Posterior cingulate gyrus (tissue), 11 donors: ENCODE measurements around the gene PEDS1.
"Not testable (repeated sequence)": the region's sequence is repeated elsewhere in the genome, so short reads cannot be mapped to it uniquely, and the experiment has no call there.

ENCODE experiments used
- DNase-seq, 10 donors: peaks; one replicate each; pipeline versions ENCODE4 v3.0.0 to v3.0.0-alpha.2; 2020 to 2021; ENCODE audit warnings: mixed read lengths in 3 of 10
- intact Hi-C: fragments of 100-400 bp; cut with DNase I; formaldehyde crosslinking; loops from one replicate; pipeline ENCODE4 v1.15.1; 2023

The PEDS1 gene

DNA sequence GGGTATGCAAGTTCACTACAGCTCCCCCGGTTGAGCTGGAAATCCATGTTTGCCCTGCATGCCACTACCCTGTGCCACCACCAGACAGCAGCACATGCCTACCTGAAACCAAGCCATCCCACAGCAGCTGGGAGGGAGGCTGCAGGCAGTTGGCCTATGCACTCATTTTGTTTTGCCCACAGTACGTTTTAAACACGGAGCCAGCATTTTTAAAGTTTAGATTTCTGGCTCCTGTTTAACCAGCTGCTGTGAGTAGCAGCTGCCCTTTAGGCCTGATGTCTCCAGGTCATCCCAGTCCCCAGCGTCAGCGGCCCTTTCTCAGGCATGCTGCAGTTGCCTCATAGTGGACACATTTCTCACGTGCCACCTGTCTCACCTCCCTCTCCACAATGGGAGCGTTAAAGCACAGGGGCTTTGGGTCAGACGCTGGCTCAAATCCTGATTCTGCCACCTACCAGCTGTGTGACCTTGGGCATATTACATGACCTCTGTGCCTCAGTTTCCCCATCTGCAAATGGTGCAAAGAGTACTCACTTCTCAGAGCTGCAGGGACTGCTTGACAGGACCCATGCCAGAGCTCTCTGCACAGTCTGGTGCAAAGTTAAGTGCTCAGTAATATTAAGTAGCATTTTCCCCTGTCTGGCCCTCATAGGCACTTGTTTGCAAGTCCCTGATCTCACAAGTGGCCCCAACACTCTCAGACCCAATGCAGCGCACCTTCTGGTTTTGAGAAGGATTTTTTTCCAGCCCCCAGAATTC, 32.4 kb downstream of the PEDS1 start:
- intact Hi-C loops: loop anchor here (1.0 kb wide), 1 partner anchor 48 kb away; no protein-coding TSS in a partner anchor
- DNase-seq: peak; percentile 57 to 96 (median 74)

DNA sequence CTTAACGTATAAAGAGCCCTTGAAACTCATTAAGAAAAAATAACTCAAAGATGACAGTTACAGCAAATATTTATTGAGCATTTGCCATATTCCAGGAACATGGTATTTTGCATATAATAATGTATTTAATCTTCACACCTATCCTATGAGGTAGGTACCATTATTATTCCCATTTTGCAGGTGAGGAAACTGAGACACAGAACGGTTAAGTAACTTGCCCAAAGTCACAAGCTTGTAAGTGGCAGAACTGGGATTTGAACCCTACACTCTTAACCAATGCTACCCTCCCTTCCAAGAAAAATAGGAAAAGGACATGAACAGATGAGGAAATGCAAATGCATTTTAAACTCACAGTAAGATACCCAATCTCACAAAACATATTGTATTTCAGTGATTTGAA, 35.3 kb downstream of the PEDS1 start:
- intact Hi-C loops: loop anchor here (5.0 kb wide), 1 partner anchor 34 kb away; the partner anchor contains the start of gene PEDS1

GRCh38 chr20:50116368-50116999, 37.0 kb downstream of the PEDS1 start:
- DNase-seq: no peak
- intact Hi-C loops: loop anchor here (5.0 kb wide), 1 partner anchor 36 kb away; the partner anchor contains the start of gene PEDS1

More for the DNA sequence above, 35.3 kb downstream of the PEDS1 start:
- DNase-seq: no peak

- DNase-seq: peak; percentile 95 to 100 (median 98)
- intact Hi-C loops: loop anchor here (5.0 kb wide), 1 partner anchor 37 kb away; the partner anchor contains the start of gene PEDS1
Observed at GRCh38 chr20:50115591-50116367, 37.7 kb downstream of the PEDS1 start.

DNA sequence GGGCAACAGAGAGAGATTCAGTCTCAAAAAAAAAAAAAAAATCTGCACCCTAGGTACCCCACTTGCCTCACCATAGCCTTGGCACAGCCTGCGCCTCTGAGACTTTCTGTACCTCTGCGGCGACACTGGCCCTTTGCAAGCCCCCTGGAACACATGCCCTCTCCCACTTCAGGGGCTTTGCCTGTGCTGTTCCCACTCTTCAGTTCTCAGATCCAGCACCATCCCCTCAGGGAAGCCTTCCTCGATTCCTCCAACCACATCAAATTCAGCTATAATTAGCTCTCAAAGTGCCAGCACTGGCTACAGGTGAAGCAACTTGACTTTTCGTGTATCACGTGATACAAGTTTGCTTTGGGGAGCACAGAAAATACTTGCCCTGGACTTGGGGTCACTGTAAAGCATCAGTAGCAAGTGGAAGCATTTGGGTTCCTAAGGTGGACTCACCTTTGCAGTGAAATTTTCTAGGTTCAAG, 38.4 kb downstream of the PEDS1 start:
- intact Hi-C loops: loop anchor here (5.0 kb wide), 1 partner anchor 37 kb away; the partner anchor contains the start of gene PEDS1

GRCh38 chr20:50113420-50114224, 39.9 kb downstream of the PEDS1 start:
- intact Hi-C loops: no loop called here
- no peak for DNase-seq

More for the DNA sequence above, 38.4 kb downstream of the PEDS1 start:
- DNase-seq: no peak

- DNase-seq: peak; percentile 82 to 98 (median 90)
- intact Hi-C loops: no loop called here
Observed at GRCh38 chr20:50112512-50113419, 40.8 kb downstream of the PEDS1 start, which contains the start of gene UBE2V1. Gene UBE2V1, minus strand, starts transcription at chr20:50113150. Its CDS starts 22 bp downstream, at chr20:50113128.

GRCh38 chr20:50111829-50112495, 41.6 kb downstream of the PEDS1 start:
- intact Hi-C loops: no loop called here
- no peak for DNase-seq

DNA sequence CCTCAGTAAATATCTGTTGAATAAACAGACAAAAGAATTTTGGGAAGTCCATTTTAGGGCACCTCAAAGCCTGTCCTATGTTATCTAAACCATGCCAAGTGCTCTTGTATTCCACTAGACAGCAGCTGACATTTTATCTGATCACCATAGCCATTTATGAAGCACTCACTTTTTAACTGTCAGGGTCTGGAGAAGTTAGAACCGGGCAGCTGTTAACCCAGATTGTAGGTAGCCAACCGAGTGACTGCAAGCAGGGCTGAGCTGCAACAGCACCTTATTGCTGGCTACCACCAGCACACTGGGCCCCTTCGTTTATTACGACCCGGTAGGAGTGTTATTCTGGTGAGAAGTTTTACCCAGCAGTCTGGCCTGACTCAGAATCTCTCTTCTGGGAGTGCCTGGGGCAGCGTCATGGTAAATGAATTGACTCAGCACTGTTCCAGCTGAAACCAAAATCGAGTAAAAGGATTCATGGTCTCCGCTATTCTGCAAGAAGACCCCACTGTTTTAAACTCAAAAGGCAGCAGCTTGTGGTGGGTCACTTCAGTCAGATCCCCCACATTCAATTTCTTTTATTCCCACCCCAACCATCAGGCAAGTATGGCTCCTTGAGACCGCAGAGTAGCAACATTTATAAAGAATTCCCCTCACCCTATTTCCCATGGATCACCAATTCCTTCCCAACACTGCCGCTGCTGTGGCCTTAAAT, 42.2 kb downstream of the PEDS1 start:
- no peak for DNase-seq
- intact Hi-C loops: no loop called here

- DNase-seq: no peak
- intact Hi-C loops: no loop called here
Observed at GRCh38 chr20:50110141-50111047, 43.1 kb downstream of the PEDS1 start.

- DNase-seq: no peak
- intact Hi-C loops: no loop called here
Observed at GRCh38 chr20:50108556-50109235, 44.8 kb downstream of the PEDS1 start.

DNA sequence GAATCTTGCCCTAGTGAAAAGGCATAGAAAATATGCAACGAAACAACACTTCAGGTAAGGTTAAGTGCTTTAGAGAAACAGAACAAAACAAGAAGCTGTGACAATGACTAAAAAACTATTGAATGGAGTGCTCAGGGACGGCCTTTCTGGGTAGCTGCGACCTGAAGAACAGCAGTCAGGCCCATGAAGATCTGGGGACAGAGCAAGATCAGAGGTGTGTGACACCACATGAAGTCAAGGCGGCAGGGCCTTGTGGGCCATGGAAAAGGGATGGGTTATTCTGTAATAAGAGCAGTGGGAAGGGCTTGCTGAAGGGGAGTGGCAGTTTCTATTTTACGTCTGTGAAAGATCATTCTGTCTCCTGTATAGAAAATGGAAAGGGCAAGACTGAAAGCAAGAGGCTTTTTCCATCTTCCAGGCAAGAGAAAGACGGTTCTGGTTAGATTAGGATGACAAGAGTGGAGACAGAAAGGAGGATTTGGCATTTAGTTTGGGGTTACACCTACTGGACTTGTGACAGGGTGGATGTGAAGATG, 45.7 kb downstream of the PEDS1 start:
- intact Hi-C loops: no loop called here
- DNase-seq: no peak

DNA sequence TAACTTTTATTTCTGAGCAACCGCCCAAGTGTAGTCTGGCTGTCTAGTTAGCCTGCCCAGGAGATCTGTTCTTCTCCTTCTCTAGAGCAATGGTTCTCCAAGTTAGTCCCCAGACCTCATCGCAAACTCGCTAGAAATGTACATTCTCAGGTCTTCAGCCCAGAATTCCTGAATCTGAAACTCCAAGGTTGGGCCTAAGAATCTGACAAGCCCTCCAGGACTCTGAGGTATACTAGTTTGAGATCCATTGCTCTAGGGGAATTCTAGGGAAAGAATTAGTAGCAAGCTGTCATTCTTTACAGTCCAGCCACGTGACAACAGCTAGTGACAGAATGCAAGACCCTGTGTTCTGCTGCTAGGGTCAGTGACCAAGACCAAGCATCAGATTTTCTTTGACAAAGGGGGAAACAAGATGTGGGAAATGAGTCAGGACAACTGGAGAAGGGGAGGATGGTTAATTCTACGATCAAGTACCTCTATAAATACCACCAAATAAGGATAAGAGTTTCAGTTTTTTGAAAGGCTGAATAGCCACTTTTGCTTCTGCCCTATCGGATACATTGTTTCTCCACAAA, 46.4 kb downstream of the PEDS1 start:
- no peak for DNase-seq
- intact Hi-C loops: no loop called here

- DNase-seq, intact Hi-C loops: not testable (repeated sequence)
Observed at GRCh38 chr20:50106669-50107068, 46.9 kb downstream of the PEDS1 start.
